Activated gamma-delta T cell treated with Interleukin-2 at 50 U/mL for 16 hours (primary cell): ENCODE results near the gene PLCD1.
"Not testable (repeated sequence)": the region's sequence is repeated elsewhere in the genome, so short reads cannot be mapped to it uniquely, and the experiment has no call there.

Experiments
- DNase-seq: peaks from one replicate; pipeline ENCODE4 v3.0.0-alpha.2; 2020

The PLCD1 gene

GRCh38 chr3:37984051-37984450 is 45.4 kb downstream of the PLCD1 start:
- no peak for DNase-seq

GRCh38 chr3:37982331-37982730 is 47.1 kb downstream of the PLCD1 start:
- DNase-seq, result no peak

- DNase-seq, result no peak
Measured at GRCh38 chr3:37981348-37981664, 48.1 kb downstream of the PLCD1 start.

GRCh38 chr3:37980462-37981347 is 48.7 kb downstream of the PLCD1 start:
- no peak for DNase-seq

GRCh38 chr3:37979541-37980461 is 49.6 kb downstream of the PLCD1 start:
- no peak for DNase-seq

GRCh38 chr3:37974121-37975083 is 55.0 kb downstream of the PLCD1 start:
- DNase-seq, result peak; percentile 68

- no peak for DNase-seq
Measured at GRCh38 chr3:37973246-37974054, 56.0 kb downstream of the PLCD1 start.

GRCh38 chr3:37972056-37972455 is 57.4 kb downstream of the PLCD1 start:
- not testable (repeated sequence) for DNase-seq

- DNase-seq, result no peak
Measured at GRCh38 chr3:37971467-37971866, 58.0 kb downstream of the PLCD1 start.

- no peak for DNase-seq
Measured at GRCh38 chr3:37970802-37971201, 58.6 kb downstream of the PLCD1 start.

- DNase-seq, result no peak
Measured at GRCh38 chr3:37969596-37970100, 59.8 kb downstream of the PLCD1 start.

GRCh38 chr3:37968813-37969595 is 60.4 kb downstream of the PLCD1 start:
- DNase-seq, result no peak

- DNase-seq, result no peak
Measured at GRCh38 chr3:37968199-37968598, 61.2 kb downstream of the PLCD1 start.

GRCh38 chr3:37967260-37967881 is 62.1 kb downstream of the PLCD1 start:
- peak; percentile 54 for DNase-seq

- no peak for DNase-seq
Measured at GRCh38 chr3:37964716-37965115, 64.7 kb downstream of the PLCD1 start.

- no peak for DNase-seq
Measured at GRCh38 chr3:37964146-37964545, 65.3 kb downstream of the PLCD1 start.

GRCh38 chr3:37963635-37964034 is 65.8 kb downstream of the PLCD1 start:
- DNase-seq, result no peak

- DNase-seq, result no peak
Measured at GRCh38 chr3:37963016-37963415, 66.4 kb downstream of the PLCD1 start.

- DNase-seq, result no peak
Measured at GRCh38 chr3:37961622-37962431, 67.6 kb downstream of the PLCD1 start.
